Activated T-helper 9 cell treated with anti-CD3 and anti-CD28 coated beads, Interleukin-2, amount 50 U/mL, for 16 hours (primary cell): Measurements from ENCODE around the gene CPXM1.
A peak's percentile ranks its signal among the peaks of the same experiment; 100 is the strongest.

Experiments used
- DNase-seq: peaks from one replicate; pipeline ENCODE4 v3.0.0-alpha.2; 2020; ENCODE audit warnings: low read depth

CPXM1 gene

GRCh38 chr20:2763186-2763585 lies 37.2 kb downstream of the CPXM1 start:
- no peak for DNase-seq

- DNase-seq: no peak
Measured at GRCh38 chr20:2762578-2763131, 37.8 kb downstream of the CPXM1 start.

- no peak for DNase-seq
Measured at GRCh38 chr20:2761885-2762284, 38.5 kb downstream of the CPXM1 start.

GRCh38 chr20:2760952-2761305 lies 39.5 kb downstream of the CPXM1 start:
- DNase-seq: no peak

GRCh38 chr20:2760297-2760951 lies 40.0 kb downstream of the CPXM1 start:
- DNase-seq: no peak

- DNase-seq: no peak
Measured at GRCh38 chr20:2759603-2760296, 40.7 kb downstream of the CPXM1 start.

GRCh38 chr20:2759143-2759542 lies 41.3 kb downstream of the CPXM1 start:
- DNase-seq: no peak

- no peak for DNase-seq
Measured at GRCh38 chr20:2757969-2758368, 42.5 kb downstream of the CPXM1 start.

GRCh38 chr20:2757001-2757400 lies 43.4 kb downstream of the CPXM1 start:
- DNase-seq: no peak

GRCh38 chr20:2756056-2756611 lies 44.3 kb downstream of the CPXM1 start:
- no peak for DNase-seq

- no peak for DNase-seq
Measured at GRCh38 chr20:2755451-2756055, 44.9 kb downstream of the CPXM1 start.

- no peak for DNase-seq
Measured at GRCh38 chr20:2754424-2754823, 46.0 kb downstream of the CPXM1 start.

GRCh38 chr20:2753461-2754040 lies 46.9 kb downstream of the CPXM1 start:
- no peak for DNase-seq

- no peak for DNase-seq
Measured at GRCh38 chr20:2752567-2753460, 47.6 kb downstream of the CPXM1 start.

GRCh38 chr20:2751878-2752566 lies 48.4 kb downstream of the CPXM1 start:
- peak; percentile 45 for DNase-seq

GRCh38 chr20:2751347-2751877 lies 49.0 kb downstream of the CPXM1 start:
- DNase-seq: no peak

- no peak for DNase-seq
Measured at GRCh38 chr20:2750491-2751251, 49.8 kb downstream of the CPXM1 start.

- no peak for DNase-seq
Measured at GRCh38 chr20:2749951-2750490, 50.4 kb downstream of the CPXM1 start.

- DNase-seq: no peak
Measured at GRCh38 chr20:2749343-2749950, 51.0 kb downstream of the CPXM1 start.
